HUDEP-2 (cell line): ENCODE measurements around the gene ERGIC1.

Source experiments
- DNase-seq, 76 experiments: peaks; one replicate each; lab custom pipeline; 2025; ENCODE audit not compliant: unreplicated experiment in 76 of 76; lab: John Stamatoyannopoulos, UW

ERGIC1 gene

GRCh38 chr5:172825610-172826204 is 8.3 kb upstream of the ERGIC1 start:
- no peak for DNase-seq

- peak in 5 of 76 experiments; percentile 11 to 26 (median 19) for DNase-seq
These were observed 6.2 kb upstream of the ERGIC1 start for GRCh38 chr5:172827841-172828240.

GRCh38 chr5:172828911-172829431 is 5.1 kb upstream of the ERGIC1 start:
- DNase-seq: no peak

GRCh38 chr5:172830275-172830799 is 3.7 kb upstream of the ERGIC1 start:
- no peak for DNase-seq

- no peak for DNase-seq
These were observed 3.0 kb upstream of the ERGIC1 start for GRCh38 chr5:172830876-172831662.

GRCh38 chr5:172832383-172833315 is 1.4 kb upstream of the ERGIC1 start:
- DNase-seq: no peak

- no peak for DNase-seq
These were observed 722 bp upstream of the ERGIC1 start for GRCh38 chr5:172833372-172833685.

GRCh38 chr5:172834415-172835289 is 601 bp downstream of the ERGIC1 start:
- DNase-seq: peak in 1 of 76 experiments; percentile 35

GRCh38 chr5:172835290-172835993 is 1.4 kb downstream of the ERGIC1 start:
- DNase-seq: no peak

GRCh38 chr5:172835994-172836356 is 1.9 kb downstream of the ERGIC1 start:
- no peak for DNase-seq

GRCh38 chr5:172837640-172838039 is 3.6 kb downstream of the ERGIC1 start:
- peak in 20 of 76 experiments; percentile 10 to 52 (median 24) for DNase-seq

- DNase-seq: no peak
These were observed 4.3 kb downstream of the ERGIC1 start for GRCh38 chr5:172838151-172838875.

- DNase-seq: no peak
These were observed 5.8 kb downstream of the ERGIC1 start for GRCh38 chr5:172839669-172840431.

GRCh38 chr5:172840432-172841154 is 6.5 kb downstream of the ERGIC1 start:
- DNase-seq: no peak

GRCh38 chr5:172841256-172841655 is 7.2 kb downstream of the ERGIC1 start:
- no peak for DNase-seq

GRCh38 chr5:172843825-172844576 is 9.9 kb downstream of the ERGIC1 start:
- no peak for DNase-seq

GRCh38 chr5:172844577-172844838 is 10.5 kb downstream of the ERGIC1 start:
- no peak for DNase-seq
